NCI-H2081 treated with DMSO at 0.1 percent for 48 hours (cell line): ENCODE measurements around the gene NOL4L.

Experiments used
- DNase-seq: peaks from one replicate; lab custom pipeline; 2025; lab: John Stamatoyannopoulos, UW

Gene NOL4L

DNA sequence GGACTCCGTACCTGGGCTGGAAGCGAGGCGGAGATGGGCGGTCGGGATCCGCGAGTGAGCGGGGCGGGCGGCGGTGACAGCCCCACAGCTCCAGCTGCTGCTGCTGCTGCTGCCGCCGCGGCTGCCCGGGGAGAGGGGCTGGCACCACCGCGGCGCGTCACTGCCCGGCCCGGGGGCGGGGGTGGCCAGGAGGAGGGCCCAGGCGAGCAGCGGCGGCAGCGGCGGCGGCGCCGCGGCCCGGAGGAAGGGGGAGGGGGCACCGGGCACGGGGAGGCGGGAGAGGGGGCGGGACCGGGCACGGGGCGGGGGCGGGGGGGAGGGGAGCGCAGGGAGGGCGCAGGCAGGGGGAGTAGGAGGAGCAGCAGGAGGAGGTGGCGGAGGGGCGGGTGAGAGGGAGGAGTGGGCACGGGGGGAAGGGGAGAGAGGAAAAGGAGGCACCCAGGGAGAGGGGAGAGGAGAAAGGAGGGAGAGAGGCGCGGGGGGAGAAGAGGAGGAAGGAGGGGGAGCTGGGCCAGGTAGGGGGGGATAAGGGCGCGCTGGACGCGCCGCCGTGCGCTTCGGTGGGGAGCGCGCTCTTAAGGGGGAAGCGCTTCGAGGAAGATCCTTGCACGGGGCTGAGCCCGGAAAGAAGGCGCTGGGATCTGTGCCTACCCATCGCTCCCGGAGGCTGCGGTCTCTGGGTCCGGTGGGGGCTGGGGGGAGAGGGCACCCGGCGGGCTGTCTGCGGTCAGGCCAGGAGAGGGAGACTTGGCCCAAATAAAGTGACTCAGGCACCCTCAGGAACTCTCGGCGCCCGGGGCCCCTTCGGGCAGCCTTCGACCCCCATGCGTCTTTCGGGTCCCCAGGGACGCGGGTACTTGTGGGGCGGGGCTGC, 101.5 kb downstream of the NOL4L start:
- DNase-seq = no peak

DNA sequence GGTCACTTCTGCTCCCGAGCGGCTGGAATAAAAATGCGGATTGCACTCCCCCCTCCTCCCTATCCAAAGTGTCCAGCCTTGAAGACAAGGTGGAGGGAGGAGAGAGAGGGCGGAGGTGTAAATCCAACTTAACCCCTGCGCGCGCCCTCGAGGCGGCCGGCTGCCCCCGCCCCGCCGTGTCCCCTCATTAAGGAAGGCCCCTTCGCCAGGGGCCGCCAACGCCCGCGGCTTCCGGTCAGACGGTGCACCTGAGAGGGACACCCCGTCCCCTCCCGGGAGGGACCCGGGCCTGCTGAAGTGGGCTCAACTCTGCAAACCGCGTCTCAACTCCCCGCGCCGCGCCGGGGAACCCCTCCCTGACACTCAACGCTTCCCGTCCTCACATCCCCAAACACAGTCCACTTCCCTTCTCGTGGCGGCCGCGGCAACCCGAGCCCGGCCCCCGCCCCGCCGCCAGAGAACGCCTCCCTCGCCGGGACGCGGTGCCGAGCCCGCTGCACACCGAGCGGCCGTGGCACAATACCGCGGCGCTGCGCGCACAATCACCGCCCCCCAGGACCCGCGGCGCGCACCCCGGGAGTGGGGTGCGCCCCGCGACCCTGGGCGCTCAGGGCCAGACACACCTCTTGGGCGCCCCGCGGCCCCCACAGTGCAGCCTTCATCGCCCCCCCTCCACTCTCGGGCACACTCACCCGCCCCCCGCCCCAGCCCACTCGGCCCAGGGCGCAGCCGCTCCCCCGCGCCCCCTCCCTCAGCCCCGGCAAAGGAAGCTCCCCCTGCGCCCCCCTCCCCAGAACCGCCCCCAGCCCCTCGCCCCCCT, 102.5 kb downstream of the NOL4L start:
- no peak for DNase-seq

DNA sequence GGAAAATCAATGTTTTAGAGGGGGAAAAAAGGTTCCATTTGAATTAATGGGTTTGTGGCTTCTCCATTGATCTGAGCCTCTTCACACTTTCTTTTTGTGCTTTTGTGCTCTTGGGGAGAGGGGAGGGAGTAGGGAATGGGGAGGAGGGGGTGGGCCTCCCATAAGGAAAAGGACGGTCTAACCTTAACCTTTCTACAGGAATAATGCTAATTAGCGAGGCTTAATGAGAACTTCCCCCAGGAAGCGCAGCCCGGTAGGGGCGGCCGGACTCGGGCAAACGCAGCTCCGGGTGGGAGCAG, 103.0 kb downstream of the NOL4L start:
- no peak for DNase-seq

DNA sequence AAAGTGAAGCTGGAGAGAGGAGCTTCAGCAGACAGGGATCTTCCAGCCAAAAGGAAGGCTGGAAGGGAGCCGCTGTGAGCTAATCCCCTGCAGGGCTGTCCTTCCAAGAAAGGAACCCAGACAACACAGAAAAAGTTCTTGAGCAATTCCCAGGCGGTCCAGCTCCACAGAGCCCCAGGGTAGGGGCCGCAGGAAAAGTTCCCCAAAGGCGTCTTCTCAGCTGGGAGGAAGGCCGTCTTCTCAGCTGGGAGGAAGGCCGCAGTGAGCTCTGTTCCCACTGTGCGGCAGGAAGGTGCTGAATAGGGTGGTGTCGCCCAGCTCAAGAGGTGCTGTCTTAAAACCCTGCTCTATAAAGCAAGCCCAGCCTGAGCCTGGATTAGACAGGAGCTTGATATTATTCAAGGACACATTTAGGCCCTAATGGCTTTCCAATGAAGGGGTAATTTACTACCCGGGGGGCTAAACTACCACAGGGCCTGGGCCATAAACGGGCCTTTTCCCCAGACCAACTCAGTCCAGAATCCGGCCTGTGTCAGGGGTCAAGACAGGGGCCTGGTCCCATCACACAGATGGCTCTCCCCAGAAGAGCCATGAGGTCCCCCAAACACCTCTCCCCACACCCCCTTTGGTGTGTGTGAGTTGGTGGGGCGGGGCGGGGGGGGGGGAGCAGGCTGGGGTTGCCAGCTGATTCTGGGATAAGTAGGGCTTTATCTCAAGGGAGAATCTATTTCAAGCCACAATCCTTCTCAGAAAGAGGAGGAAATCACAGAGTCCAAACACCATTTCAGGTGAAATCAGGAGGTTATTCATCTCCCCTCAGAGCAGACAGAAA, 103.6 kb downstream of the NOL4L start:
- DNase-seq = no peak

DNA sequence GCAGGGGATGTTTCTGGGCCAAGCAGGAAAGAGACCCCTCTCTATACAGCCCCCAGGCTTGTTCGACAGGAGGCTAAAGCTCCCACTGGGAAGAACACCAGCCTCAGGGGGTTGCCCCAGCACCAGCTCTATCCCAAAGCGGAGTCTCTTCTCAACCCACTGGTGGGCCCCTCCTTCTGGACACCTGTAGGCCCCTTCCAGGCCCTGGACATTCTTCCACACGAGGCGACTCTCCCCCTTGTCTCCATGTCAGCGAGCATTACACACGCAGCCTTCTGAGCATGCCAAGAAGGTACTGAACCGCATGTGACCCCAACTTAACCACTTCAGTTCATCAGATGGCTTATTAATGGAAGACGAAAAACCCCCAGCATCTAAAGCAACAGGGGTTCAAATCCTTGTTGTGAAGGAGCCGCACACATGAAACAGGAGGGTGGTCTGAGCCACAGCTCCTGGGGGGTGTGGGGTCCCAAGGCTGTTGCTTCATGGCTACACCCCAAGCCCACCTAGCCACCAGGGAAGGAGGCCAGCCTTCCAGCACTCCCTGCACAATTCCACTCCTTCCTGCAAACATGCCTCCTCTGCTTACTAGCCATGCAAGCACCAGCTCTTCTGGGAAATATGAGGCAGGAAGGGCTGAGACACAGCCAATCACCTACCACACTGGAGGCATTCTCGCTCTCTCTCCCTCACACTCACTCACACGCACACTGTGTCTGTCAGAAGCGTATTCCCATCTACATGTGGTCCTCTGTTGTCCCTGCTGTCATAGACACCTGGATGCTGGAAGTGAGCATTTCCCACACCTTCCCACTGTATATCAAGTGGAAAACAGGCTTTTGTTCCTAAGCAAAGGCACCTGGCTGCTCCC, 104.5 kb downstream of the NOL4L start:
- DNase-seq = no peak

DNA sequence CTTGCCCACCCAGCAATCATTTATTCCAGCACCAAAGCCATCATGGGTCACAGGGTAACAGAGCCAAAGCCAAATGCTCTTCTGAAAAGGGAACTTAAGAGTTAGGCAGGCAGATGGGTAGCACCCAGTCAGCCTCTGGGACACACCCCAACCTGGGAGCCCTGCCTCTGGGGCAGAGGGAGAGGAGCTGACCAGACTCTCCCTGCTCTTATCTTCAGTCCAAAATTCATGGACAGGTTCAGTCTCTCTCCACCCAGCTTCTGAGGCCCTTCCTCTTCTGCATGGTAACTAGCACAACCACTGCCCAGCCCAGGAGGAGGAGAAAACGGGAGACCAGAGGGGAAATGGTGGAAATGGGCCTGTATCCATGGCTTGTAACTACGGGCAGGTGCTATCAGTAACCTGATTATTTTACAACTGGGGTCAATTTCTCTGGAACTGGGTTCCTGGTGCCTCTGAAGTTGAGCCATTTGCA, 105.4 kb downstream of the NOL4L start:
- no peak for DNase-seq

DNA sequence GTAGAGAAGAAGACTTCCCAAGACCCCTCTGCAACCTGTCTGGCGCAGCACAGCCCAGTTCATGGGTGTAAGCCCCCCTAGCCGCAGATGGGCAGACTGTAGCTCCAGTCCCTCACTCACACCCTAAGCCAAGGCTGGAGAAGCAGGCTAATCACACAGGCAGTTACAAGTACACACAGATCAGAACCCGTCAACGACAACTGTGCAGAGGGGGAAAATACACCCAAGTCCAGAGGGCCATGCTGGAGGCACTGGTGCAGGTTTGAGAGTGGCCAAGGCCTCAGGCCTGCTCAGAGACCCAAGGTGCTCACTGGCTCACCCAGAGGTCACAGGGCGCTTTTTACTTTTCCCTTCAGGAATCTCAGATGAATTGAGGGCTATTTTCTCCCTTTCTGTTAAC, 106.1 kb downstream of the NOL4L start:
- no peak for DNase-seq

DNA sequence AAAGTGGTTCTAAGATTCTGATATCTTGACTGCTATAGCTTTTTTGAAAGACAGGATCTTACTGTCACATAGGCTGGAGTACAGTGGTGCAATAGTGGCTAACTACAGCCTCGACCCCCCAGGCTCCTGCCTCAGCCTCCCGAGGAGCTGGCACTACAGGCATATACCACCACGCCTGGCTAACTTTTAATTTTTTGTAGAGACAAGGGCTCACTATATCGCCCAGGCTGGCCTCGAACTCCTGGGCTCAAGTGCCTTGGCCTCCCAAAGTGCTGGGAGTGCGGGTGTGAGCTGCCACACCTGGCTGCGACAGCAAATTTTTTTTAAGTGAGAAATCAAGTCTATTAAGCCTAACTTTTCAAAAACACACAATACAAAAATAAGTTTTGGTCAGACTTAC, 106.6 kb downstream of the NOL4L start:
- DNase-seq = no peak

DNA sequence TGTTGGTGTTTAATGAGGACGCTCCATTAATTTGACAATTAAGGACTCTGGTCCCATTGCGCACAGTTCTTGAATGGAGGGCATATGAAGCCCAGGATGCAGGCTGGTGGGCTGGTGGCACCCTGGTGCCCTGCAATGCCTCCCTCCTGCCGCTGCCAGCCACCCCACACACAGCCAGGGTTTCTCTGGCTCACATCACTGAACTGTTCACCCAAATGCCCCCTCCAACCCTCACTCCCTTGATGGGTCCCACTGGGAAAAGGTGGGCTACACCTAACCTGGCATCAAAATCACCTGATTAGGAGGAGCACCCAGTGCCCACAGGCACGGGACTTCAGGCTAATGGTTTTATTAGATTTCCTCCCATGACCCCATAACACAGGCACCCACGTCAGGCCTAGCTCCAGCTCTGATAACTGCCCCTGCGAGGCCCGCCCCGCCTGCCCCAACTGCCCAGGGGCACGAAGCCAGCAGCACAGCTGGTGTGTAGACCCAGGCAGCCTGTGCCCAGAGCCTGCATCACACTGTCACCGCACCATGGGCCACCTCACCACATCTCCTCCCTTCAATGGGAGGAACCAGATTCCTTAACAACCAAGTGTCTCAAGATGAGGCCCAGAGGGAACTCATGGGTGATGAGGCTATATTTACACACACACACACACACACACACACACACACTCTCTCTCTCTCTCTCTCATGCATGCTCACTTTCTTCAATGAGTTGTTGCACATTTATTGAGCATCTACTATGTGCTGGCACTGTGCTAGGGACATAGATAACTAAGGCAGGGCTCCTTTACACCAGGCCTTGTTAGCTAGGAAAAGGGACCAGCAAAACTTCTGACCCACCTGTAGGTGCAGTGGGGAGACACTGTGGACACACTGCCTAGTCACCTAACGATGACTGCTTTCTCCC, 107.3 kb downstream of the NOL4L start:
- DNase-seq = no peak

DNA sequence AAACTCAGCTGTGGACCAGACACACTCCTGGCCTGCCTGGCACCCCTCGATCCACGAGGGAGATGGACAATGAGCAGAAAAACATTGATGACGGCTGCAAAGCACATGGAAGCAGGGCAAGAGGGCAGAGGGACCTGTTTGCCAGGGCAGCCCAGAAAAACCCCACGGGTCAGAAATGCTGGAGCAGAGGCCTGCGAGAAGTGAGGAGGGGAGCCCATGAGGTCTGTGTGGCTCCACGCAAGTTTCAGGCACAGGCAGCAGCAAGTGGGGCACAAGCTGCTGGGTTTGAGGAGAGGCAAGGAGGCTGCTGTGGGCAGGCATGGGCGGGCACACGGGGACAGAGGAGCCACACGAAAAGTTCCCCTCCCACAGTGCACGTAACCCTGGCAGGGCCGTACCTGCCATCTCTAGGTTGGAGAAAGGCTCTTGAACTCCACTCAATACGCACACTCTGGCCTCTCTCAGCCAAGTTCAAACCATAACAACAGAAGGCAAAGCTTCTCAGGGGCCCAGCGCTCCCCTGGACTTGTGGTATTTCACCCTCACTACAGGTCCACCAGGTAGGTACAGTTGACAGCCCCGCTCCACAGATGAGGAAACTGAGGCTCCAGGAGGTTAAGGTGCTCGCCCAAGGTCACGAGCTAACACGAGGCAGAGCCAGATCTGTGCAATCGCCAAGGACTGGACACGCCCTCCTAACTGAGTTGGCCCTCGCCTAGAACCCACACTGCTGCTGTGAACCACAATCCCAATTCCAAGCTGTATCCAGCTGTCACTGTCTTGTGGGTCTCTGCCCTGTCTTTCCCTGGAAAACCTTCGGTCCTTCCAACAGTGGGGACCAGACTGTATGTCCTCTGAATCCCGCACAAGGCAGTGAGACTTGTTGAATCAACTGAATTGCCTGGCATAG, 108.2 kb downstream of the NOL4L start:
- DNase-seq = no peak

DNA sequence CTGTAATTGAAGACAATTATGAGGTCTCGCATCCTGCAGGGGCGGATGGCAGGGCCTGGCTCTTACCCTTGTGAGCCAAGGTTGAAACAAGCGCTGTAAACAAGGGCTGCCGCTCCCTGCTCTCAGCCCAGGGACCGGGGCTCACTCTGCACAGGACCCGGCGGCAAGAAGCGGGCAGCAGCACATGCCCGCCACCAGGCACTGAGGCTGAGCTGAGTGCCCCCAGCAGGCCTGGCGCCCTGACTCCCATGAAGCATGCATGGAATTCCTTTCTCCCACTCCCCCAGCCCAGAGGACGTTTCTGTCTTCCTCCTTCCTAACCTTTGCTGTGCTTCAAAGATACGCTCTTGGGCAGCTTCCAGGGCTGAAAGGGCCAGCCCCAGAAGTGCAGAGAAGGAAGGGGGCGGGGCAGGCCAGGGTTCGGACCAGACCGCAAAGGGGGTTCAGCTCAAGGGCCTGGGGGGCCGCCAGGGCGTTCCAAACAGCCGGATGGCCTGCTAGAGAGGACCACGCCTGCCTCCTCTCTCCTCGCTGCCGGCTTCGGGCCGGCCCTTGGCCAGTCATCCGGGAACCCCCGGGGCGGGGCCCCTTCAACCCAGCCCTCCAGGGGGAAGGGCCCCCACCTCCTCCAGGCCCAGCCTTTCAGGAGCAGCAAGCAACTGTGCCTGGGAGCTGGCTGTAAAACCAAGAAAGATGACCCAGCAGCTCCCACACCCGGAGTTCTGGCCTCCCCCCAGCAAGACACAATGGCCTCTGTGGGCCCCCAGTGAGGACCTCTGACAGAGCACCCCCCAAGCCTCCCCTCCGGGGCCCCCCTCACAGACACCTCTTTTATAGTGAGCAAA, 109.9 kb downstream of the NOL4L start:
- no peak for DNase-seq

DNA sequence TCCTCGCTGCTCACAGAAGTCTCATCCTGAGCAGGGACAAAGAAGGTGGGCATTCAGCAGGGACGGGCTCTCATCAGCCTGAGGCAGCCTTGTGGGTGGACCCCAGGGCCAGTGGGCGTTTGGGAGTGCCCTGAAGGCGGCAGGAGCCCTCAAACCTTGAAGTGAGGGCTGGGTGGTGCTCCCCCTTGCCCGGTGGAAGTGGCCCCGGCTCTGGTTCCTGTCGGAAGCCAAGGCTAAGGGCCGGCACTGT, 110.5 kb downstream of the NOL4L start:
- DNase-seq = no peak

DNA sequence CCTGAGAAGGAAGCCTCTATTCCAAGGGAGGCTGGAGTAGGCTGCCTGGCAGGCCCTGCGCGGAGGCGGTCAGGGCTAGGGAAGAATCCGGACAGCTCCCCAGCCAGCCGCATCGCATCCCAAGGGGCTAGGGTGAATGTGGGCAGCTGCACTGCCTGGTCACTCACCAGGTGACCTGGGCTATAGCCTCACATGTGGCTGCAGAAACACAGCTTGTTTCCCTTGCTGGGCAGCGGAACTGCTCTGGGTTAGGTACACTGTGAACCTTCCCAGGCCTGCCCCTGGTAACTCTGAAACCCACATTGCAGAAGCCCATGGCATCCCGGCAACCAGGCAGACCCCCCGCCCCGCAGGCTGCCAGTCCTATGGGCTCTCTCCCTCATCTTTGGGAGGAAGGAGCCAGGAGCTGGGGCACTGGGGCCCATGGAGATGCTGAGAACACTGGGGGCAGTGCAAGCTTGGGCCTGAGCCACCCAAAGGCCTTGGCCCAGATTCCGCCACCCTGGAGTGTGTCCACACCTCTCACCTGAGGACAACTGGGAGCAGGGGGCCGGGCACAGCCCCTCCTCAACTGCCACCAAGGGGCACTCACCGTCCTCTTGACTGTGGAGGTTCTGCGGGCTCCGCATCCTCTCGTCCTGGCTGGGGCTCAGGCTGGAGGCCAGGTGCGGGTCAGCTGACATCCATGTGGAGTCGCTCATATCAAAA, 111.0 kb downstream of the NOL4L start:
- no peak for DNase-seq

DNA sequence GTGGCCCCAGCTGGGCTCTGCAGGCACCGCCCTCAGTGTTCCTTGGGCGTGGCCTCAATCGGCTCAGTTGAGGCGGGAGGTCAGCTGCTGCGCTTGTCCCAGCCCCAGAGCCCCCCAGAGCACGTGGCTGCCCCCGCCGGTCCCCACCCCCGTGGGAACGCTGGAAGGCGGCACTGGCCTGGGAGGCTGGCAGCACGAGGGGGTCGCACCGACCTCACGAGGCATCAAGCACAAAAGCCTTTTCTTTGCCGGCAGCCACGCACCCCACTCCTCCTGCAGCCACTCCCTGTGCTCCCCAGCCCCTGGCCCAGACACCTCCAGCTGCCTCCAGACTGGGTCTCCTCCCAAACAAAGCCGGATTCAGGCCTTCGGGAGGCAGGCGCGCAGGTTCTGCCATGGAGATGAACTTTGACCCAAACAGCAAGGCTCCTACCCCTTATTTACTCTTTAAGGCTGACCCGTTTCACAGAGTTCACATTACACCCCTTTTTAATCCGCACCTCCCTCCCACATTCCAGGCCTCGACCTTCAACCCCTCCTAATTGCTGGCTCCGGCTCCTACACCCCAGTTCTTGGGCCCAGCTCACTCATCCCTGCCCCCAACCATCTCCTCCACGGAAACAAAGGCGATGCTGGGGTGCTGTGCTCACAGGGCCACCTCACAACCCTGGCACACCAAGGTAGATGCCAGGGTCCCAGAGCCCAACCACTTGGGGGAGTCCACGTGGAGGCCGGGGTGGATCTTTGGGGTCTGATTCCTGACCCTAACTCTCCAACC, 111.7 kb downstream of the NOL4L start:
- no peak for DNase-seq

DNA sequence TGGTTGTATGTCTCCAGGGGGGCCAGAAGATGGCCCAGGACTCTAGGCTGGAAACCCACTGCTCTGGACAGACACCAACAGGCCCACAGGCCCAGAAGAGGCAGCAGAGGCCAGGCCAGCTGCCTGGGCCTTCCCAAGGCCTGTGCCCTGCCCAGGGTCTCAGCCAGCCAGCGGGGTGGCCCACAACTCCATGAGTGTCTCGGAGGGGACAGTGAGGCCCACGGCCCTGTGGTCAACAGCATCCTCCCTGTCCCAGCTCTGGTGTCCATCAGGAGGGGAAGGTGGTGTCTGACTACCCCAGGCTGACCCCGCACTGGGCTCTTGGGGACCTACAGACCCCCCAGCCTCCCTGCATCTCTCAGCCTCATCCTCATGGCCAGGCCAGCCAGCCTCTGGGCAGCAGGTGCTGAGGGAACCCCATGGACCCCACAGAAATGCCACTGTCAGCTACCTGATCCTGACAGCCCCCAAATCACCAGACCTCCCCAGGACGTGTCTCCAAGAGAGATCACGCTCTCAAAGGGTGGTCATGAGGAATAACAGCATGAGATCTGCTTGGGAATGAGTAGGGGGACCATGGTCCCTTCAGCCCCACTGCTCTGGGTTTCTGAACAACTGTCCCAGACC, 112.4 kb downstream of the NOL4L start:
- no peak for DNase-seq

DNA sequence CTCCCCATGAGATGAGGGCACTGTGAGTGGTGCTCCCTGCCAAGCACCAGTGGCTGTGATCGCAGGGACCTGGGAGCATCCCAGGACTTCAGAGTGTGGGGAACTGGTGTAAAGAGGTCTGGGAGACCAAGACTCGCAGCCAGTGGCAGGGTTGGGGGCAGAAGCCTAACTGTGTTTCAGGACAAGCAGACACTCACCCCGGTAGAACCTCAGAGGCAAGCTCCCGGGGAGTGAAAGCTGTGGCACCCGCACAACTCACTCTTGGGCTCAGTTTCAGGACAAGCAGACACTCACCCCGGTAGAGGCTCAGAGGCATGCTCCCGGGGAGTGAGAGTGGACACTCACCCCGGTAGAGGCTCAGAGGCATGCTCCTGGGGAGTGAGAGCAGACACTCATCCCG, 114.2 kb downstream of the NOL4L start:
- no peak for DNase-seq
